Keratinocyte (primary cell): ENCODE measurements around the gene PIM2. TPM values are rescaled to one million over a fixed set of nuclear protein-coding genes. Genes with fewer than 3 reads are reported as not detected.

Source experiments
- DNase-seq: peaks from one replicate; pipeline ENCODE4 v3.0.0-alpha.2; 2011; ENCODE audit warnings: low read depth, missing footprints, low spot score
- FAIRE-seq: peaks from 2 replicates; lab custom pipeline; 2011; peaks lifted over from hg19 to GRCh38; lab: Jason Lieb, UNC
- H2AFZ ChIP-seq: 2 replicates; pipeline ENCODE4 v1.6.0; 2012; ENCODE audit warnings: low read length, control low read depth, inconsistent platforms; ENCODE audit not compliant: control insufficient read depth
- H3K27ac ChIP-seq: 2 replicates; pipeline ENCODE4 v1.5.1; 2011; ENCODE audit warnings: low read length; ENCODE audit not compliant: control insufficient read depth, insufficient read depth
- H3K27me3 ChIP-seq: 3 replicates; pipeline ENCODE4 v1.6.0; 2011; ENCODE audit warnings: low read length; ENCODE audit not compliant: control insufficient read depth, insufficient read depth; ENCODE audit errors: extremely low read depth
- H3K36me3 ChIP-seq, 2 experiments: 2 replicates in 1 of 2; 3 replicates in 1 of 2; pipeline ENCODE4 v1.5.1; 2011; ENCODE audit warnings: low read length in 2 of 2, mild to moderate bottlenecking in 1 of 2; ENCODE audit not compliant: control insufficient read depth in 2 of 2, insufficient read depth in 2 of 2; ENCODE audit errors: extremely low read depth in 1 of 2
- H3K4me1 ChIP-seq: 3 replicates; pipeline ENCODE4 v1.5.1; 2011; ENCODE audit warnings: low read length; ENCODE audit not compliant: control insufficient read depth, insufficient read depth; ENCODE audit errors: extremely low read depth
- H3K4me2 ChIP-seq: 3 replicates; pipeline ENCODE4 v1.6.0; 2011; ENCODE audit warnings: low read depth, low read length; ENCODE audit not compliant: control insufficient read depth, insufficient read depth; ENCODE audit errors: extremely low read depth
- H3K4me3 ChIP-seq, 3 experiments: fragments of 200-600 bp in 1 of 3; sonication (generic) in 1 of 3; 2 replicates in 2 of 3; 3 replicates in 1 of 3; pipeline ENCODE4 v1.5.1; 2011 to 2016; ENCODE audit warnings: low read length in 3 of 3, mild to moderate bottlenecking in 3 of 3, control low read depth in 2 of 3, inconsistent platforms in 1 of 3, low read depth in 1 of 3, mixed read lengths in 1 of 3, mixed run types in 1 of 3, moderate library complexity in 1 of 3; ENCODE audit not compliant: control insufficient read depth in 2 of 3, insufficient read depth in 2 of 3; ENCODE audit errors: extremely low read depth in 1 of 3
- H3K79me2 ChIP-seq: 2 replicates; pipeline ENCODE4 v1.6.0; 2012; ENCODE audit warnings: low read length; ENCODE audit not compliant: control insufficient read depth, insufficient read depth
- H3K9ac ChIP-seq: 3 replicates; pipeline ENCODE4 v1.6.0; 2011; ENCODE audit warnings: low read length; ENCODE audit not compliant: control insufficient read depth, insufficient read depth; ENCODE audit errors: extremely low read depth
- H3K9me1 ChIP-seq: 3 replicates; pipeline ENCODE4 v1.6.0; 2011; ENCODE audit warnings: low read length; ENCODE audit not compliant: control insufficient read depth, insufficient read depth; ENCODE audit errors: extremely low read depth
- H3K9me3 ChIP-seq: 2 replicates; pipeline ENCODE4 v1.5.1; 2012; ENCODE audit warnings: low read depth, low read length; ENCODE audit not compliant: control insufficient read depth
- H4K20me1 ChIP-seq: 3 replicates; pipeline ENCODE4 v1.6.0; 2011; ENCODE audit warnings: low read length; ENCODE audit not compliant: control insufficient read depth, insufficient read depth; ENCODE audit errors: extremely low read depth
- CTCF ChIP-seq, 3 experiments: IDR thresholded peaks in 1 of 3; conservative IDR thresholded peaks in 1 of 3; optimal IDR thresholded peaks in 1 of 3; 2 replicates in 2 of 3; 3 replicates in 1 of 3; pipeline versions ENCODE3 to v1.5.1; 2011; ENCODE audit warnings: low read length in 3 of 3, mild to moderate bottlenecking in 3 of 3, moderate library complexity in 2 of 3, control low read depth in 1 of 3, inconsistent platforms in 1 of 3; ENCODE audit not compliant: insufficient read depth in 2 of 3; ENCODE audit errors: extremely low read depth in 1 of 3
- EZH2 ChIP-seq: IDR thresholded peaks from one replicate; pipeline ENCODE4 v1.6.1; 2012; ENCODE audit warnings: inconsistent platforms, mild to moderate bottlenecking, low read length, moderate library complexity
- dilution Hi-C: fragments of 300-500 bp; cut with MboI; formaldehyde crosslinking; loops from one replicate; pipeline ENCODE4 v1.7.0; 2020; ENCODE audit warnings: low sequenced_read_pairs; ENCODE audit not compliant: extremely low pct_ligation_motif_present
- polyA plus RNA-seq, 5 experiments: library from polyadenylated mRNA; depleted of rRNA in 3 of 5; stranded (reverse) in 3 of 5; stranded (forward) in 1 of 5; unstranded in 1 of 5; fragments of >200 nt; gene quantifications; 1 replicate in 1 of 5; 2 replicates in 3 of 5; 3 replicates in 1 of 5; pipeline versions ENCODE4 v1.2.1 to v1.2.3, GENCODE V29; 2011 to 2012; ENCODE audit warnings: missing spikeins in 2 of 5, low read depth in 1 of 5, low replicate concordance in 1 of 5

Gene PIM2
- polyA plus RNA-seq, 1 donor (not counting 4 experiments of a cell fraction or from before 2014, with no cell fraction given), result 9.9 TPM

DNA sequence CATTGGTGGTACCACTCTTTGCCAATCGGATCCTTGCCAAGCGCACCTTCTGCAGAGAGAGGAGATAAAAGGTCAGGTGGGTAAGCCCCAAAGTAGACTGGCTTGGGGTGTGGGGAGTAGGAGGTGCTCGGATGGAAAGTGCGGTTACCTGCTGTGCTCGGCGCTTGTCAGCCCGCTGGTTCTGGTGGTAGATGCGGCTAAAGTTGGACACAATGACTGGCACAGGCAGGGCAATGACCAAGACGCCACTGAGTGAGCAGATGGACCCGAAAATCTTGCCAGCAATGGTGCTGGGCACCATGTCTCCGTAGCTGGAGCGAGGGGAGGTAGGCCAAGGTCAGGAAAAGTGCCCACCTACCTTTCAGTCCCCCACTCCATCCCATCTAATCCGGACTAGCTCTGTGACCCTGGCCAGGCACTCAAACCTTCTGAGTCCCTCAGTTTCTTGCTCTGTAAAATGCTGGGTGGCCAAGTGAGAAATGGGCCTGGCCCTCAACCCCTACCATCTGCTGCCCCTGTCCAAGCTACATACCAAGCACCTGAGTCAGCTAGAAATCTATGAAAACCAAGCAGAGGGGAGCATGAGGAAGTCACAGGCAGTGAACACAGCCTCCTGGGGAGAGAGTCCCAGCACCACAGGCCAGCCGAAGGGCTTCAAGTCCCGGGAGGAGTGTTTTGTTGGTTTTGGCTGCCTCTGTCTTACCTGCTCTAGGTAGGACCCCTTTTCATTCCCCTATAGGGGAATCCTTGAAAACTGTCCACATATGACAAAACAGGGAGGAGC, 48.2 kb upstream of the PIM2 start:
- Histone ChIP-seq H3K4me3 (no peak overlapping the region), H3K9me1 (no peaks in the 10 kb centered on the region), H3K79me2 (no peaks in the 10 kb centered on the region), H3K36me3 (no peaks in the 10 kb centered on the region), H4K20me1 (no peaks in the 10 kb centered on the region), H3K4me2 (no peak overlapping the region), H3K4me1 (peaks cover under 1% of the 10 kb centered on the region), H3K27ac (no peak overlapping the region), H3K27me3 (no peaks in the 10 kb centered on the region), H3K9ac (no peak overlapping the region), H2AFZ (no peak overlapping the region), H3K9me3 (no peaks in the 10 kb centered on the region)
- FAIRE-seq, result no peak
- TF ChIP-seq CTCF (optimal IDR thresholded peaks at IDR 0.05 in 1 of 3, IDR thresholded peaks at IDR 0.05 in 1 of 3, conservative IDR thresholded peaks at IDR 0.05 in 1 of 3; ENCODE audit: extremely low read depth in 1 of 3, insufficient read depth in 2 of 3, low read length in 3 of 3) (no peak), EZH2 (no peak)
- dilution Hi-C loops, result no loop called here
- no peak for DNase-seq

DNA sequence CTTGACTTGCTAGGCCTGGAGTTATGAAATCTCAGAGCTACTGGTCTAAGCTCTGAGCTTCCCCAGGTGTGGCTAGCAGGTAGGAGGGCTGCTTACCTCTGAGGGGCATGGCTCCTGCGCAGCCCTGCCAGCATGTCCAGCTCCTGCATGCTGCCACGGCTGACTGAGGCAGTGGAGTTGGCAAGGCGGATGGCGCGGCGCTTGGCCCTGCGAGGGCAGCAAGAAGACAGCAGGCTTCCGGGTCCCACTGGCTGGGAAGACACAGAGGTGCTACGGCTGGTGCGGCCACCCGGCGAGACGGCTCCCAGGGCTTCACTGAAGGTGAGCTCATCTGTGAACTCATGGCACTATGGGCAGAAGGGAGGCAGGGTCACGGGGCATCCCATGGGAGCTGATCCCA, 47.1 kb upstream of the PIM2 start:
- no peak for DNase-seq
- H2AFZ ChIP-seq, result no peak overlapping the region

More for the DNA sequence above, 47.1 kb upstream of the PIM2 start:
- Histone ChIP-seq H3K79me2 (no peaks in the 10 kb centered on the region), H3K9me3 (no peaks in the 10 kb centered on the region), H3K36me3 (no peaks in the 10 kb centered on the region), H3K4me3 (no peak overlapping the region), H3K4me1 (no peaks in the 10 kb centered on the region), H4K20me1 (no peaks in the 10 kb centered on the region), H3K27me3 (no peaks in the 10 kb centered on the region), H3K9me1 (no peaks in the 10 kb centered on the region), H3K4me2 (no peak overlapping the region), H3K27ac (no peak overlapping the region), H3K9ac (no peak overlapping the region)
- no peak for FAIRE-seq
- TF ChIP-seq EZH2, result no peak
- TF ChIP-seq CTCF (optimal IDR thresholded peaks at IDR 0.05 in 1 of 3, IDR thresholded peaks at IDR 0.05 in 1 of 3, conservative IDR thresholded peaks at IDR 0.05 in 1 of 3; ENCODE audit: extremely low read depth in 1 of 3, insufficient read depth in 2 of 3, low read length in 3 of 3), result no peak
- dilution Hi-C loops, result no loop called here
